HG03432 (cell line): Measurements from ENCODE around the gene PIK3CA.
A peak's percentile ranks its signal among the peaks of the same experiment; 100 is the strongest.
"Not testable (repeated sequence)": the region's sequence is repeated elsewhere in the genome, so short reads cannot be mapped to it uniquely, and the experiment has no call there.

Source experiments
- ATAC-seq: cut with Tn5 transposase; IDR thresholded peaks from one replicate; pipeline ENCODE4 v1.9.1; 2021; ENCODE audit warnings: mild to moderate bottlenecking, moderate library complexity; ENCODE audit not compliant: unreplicated experiment

The PIK3CA gene

GRCh38 chr3:179147873-179148615 lies at the start of gene PIK3CA:
Gene PIK3CA (plus strand): TSS chr3:179148357. CDS start chr3:179198826, 50,469 bp downstream.
- peak; percentile 74 for ATAC-seq

- ATAC-seq: no peak
Measured at GRCh38 chr3:179098388-179099077, 49.6 kb upstream of the PIK3CA start.

GRCh38 chr3:179100652-179101051 lies 47.5 kb upstream of the PIK3CA start:
- no peak for ATAC-seq

- no peak for ATAC-seq
Measured at GRCh38 chr3:179105881-179106280, 42.3 kb upstream of the PIK3CA start.

GRCh38 chr3:179107617-179108016 lies 40.5 kb upstream of the PIK3CA start:
- ATAC-seq: no peak

GRCh38 chr3:179108086-179108485 lies 40.1 kb upstream of the PIK3CA start:
- no peak for ATAC-seq

GRCh38 chr3:179113903-179114302 lies 34.3 kb upstream of the PIK3CA start:
- ATAC-seq: no peak

GRCh38 chr3:179115444-179115843 lies 32.7 kb upstream of the PIK3CA start:
- ATAC-seq: not testable (repeated sequence)

GRCh38 chr3:179116816-179117215 lies 31.3 kb upstream of the PIK3CA start:
- no peak for ATAC-seq

- ATAC-seq: not testable (repeated sequence)
Measured at GRCh38 chr3:179132191-179132890, 15.8 kb upstream of the PIK3CA start.

GRCh38 chr3:179133575-179133974 lies 14.6 kb upstream of the PIK3CA start:
- ATAC-seq: no peak

GRCh38 chr3:179136195-179136594 lies 12.0 kb upstream of the PIK3CA start:
- ATAC-seq: no peak

- no peak for ATAC-seq
Measured at GRCh38 chr3:179141890-179142289, 6.3 kb upstream of the PIK3CA start.

GRCh38 chr3:179146911-179147513 lies 1.1 kb upstream of the PIK3CA start:
- peak; percentile 27 for ATAC-seq

GRCh38 chr3:179147514-179147872 lies 664 bp upstream of the PIK3CA start:
- ATAC-seq: peak; percentile 36

- ATAC-seq: peak; percentile 30
Measured at GRCh38 chr3:179148616-179149405, 654 bp downstream of the PIK3CA start.

GRCh38 chr3:179149406-179149867 lies 1.3 kb downstream of the PIK3CA start:
- ATAC-seq: peak; percentile 29

GRCh38 chr3:179149951-179150350 lies 1.8 kb downstream of the PIK3CA start:
- no peak for ATAC-seq

- ATAC-seq: no peak
Measured at GRCh38 chr3:179150610-179151009, 2.5 kb downstream of the PIK3CA start.

GRCh38 chr3:179151474-179151873 lies 3.3 kb downstream of the PIK3CA start:
- ATAC-seq: no peak
